T-helper 17 cell (primary cell): ENCODE measurements around the gene LMTK2. TPM values are rescaled to one million over a fixed set of nuclear protein-coding genes. Genes with fewer than 3 reads are reported as not detected.

ENCODE experiments used
- ATAC-seq: fragments of 150-1000 bp; cut with Tn5 transposase; 2 replicates; pipeline ENCODE4 v1.10.0; 2021; ENCODE audit warnings: mild to moderate bottlenecking, moderate library complexity
- DNase-seq, 3 donors: peaks; one replicate each; pipeline versions ENCODE4 v3.0.0 to v3.0.0-alpha.2; 2020 to 2021
- H3K9me3 ChIP-seq: one replicate; pipeline ENCODE4 v1.7.0; 2013; ENCODE audit warnings: low read length, mild to moderate bottlenecking; ENCODE audit not compliant: control insufficient read depth, poor library complexity, severe bottlenecking
- H3K27ac Mint-ChIP-seq: one replicate; pipeline ENCODE4 v1.8.0; 2022; ENCODE audit warnings: mild to moderate bottlenecking, moderate library complexity, mixed read lengths
- H3K27me3 Mint-ChIP-seq: one replicate; pipeline ENCODE4 v1.8.0; 2022; ENCODE audit warnings: mixed read lengths
- H3K36me3 Mint-ChIP-seq: one replicate; pipeline ENCODE4 v1.8.0; 2022; ENCODE audit warnings: low read depth, mixed read lengths
- H3K4me1 Mint-ChIP-seq: one replicate; pipeline ENCODE4 v1.8.0; 2022; ENCODE audit warnings: mild to moderate bottlenecking, mixed read lengths
- H3K4me3 Mint-ChIP-seq: one replicate; pipeline ENCODE4 v1.8.0; 2022; ENCODE audit warnings: mild to moderate bottlenecking, moderate library complexity, mixed read lengths
- total RNA-seq, 4 donors: library from RNA in 2 of 4; stranded (reverse) in 2 of 4; gene quantifications; one replicate each; pipeline ENCODE4 v1.2.3 and lab custom pipeline; 2022 to 2026

LMTK2 gene
- total RNA-seq (10 to 100 TPM; 16.6 to 35.0 TPM), total RNA-seq (lab: John Stamatoyannopoulos, UW) (68.6 to 71.4 reads per million in 2 donors)

- Mint-ChIP-seq H3K36me3 (no peaks in the 10 kb centered on the region), H3K27ac (peak within 1 kb of the TSS; percentile 67), H3K4me3 (peak within 1 kb of the TSS; percentile 97), H3K27me3 (peaks cover 6% of the 10 kb centered on the region), H3K4me1 (peaks cover 26% of the 10 kb centered on the region)
- H3K9me3 ChIP-seq, result no peaks in the 10 kb centered on the region
- DNase-seq (peak; percentile 94 to 99 (median 96)), ATAC-seq (peak; percentile 100)
Observed at GRCh38 chr7:98106647-98107312, at the start of gene LMTK2. Gene LMTK2 (plus strand): TSS chr7:98106862. CDS start chr7:98107178, 316 bp downstream.

- Mint-ChIP-seq H3K27me3 (peaks cover 28% of the 10 kb centered on the region), H3K4me3 (no peak overlapping the region), H3K4me1 (peaks cover 5% of the 10 kb centered on the region), H3K36me3 (no peaks in the 10 kb centered on the region), H3K27ac (no peak overlapping the region)
- H3K9me3 ChIP-seq, result no peaks in the 10 kb centered on the region
- DNase-seq (no peak), ATAC-seq (no peak)
Observed at GRCh38 chr7:98057157-98057556, 49.5 kb upstream of the LMTK2 start.

- H3K27ac Mint-ChIP-seq, result peak overlapping the region; percentile 54
- peaks cover 28% of the 10 kb centered on the region for H3K27me3 Mint-ChIP-seq
- no peak overlapping the region for H3K4me3 Mint-ChIP-seq
- DNase-seq (no peak), ATAC-seq (no peak)
- peaks cover 5% of the 10 kb centered on the region for H3K4me1 Mint-ChIP-seq
- H3K9me3 ChIP-seq, result no peaks in the 10 kb centered on the region
- no peaks in the 10 kb centered on the region for H3K36me3 Mint-ChIP-seq
Observed at GRCh38 chr7:98058186-98058585, 48.5 kb upstream of the LMTK2 start.

- DNase-seq (no peak), ATAC-seq (no peak)
- Mint-ChIP-seq H3K4me1 (peaks cover under 1% of the 10 kb centered on the region), H3K27me3 (peaks cover 23% of the 10 kb centered on the region), H3K27ac (no peak overlapping the region), H3K4me3 (no peak overlapping the region), H3K36me3 (peaks cover 2% of the 10 kb centered on the region)
- no peaks in the 10 kb centered on the region for H3K9me3 ChIP-seq
Observed at GRCh38 chr7:98064233-98064632, 42.4 kb upstream of the LMTK2 start.

- ATAC-seq (no peak), DNase-seq (no peak)
- H3K27ac Mint-ChIP-seq, result no peak overlapping the region
- H3K36me3 Mint-ChIP-seq, result peaks cover 2% of the 10 kb centered on the region
- no peaks in the 10 kb centered on the region for H3K9me3 ChIP-seq
- peaks cover 23% of the 10 kb centered on the region for H3K27me3 Mint-ChIP-seq
- H3K4me3 Mint-ChIP-seq, result no peak overlapping the region
- no peaks in the 10 kb centered on the region for H3K4me1 Mint-ChIP-seq
Observed at GRCh38 chr7:98066208-98066607, 40.5 kb upstream of the LMTK2 start.

GRCh38 chr7:98066934-98067507, 39.6 kb upstream of the LMTK2 start:
- no peak overlapping the region for H3K4me3 Mint-ChIP-seq
- H3K9me3 ChIP-seq, result no peaks in the 10 kb centered on the region
- no peak overlapping the region for H3K27ac Mint-ChIP-seq
- no peaks in the 10 kb centered on the region for H3K4me1 Mint-ChIP-seq
- H3K36me3 Mint-ChIP-seq, result peaks cover 2% of the 10 kb centered on the region
- H3K27me3 Mint-ChIP-seq, result peaks cover 23% of the 10 kb centered on the region
- DNase-seq, result no peak
- ATAC-seq, result no peak

GRCh38 chr7:98073047-98073446, 33.6 kb upstream of the LMTK2 start:
- Mint-ChIP-seq H3K4me3 (no peak overlapping the region), H3K4me1 (no peaks in the 10 kb centered on the region), H3K27ac (no peak overlapping the region), H3K36me3 (no peaks in the 10 kb centered on the region), H3K27me3 (peaks cover 14% of the 10 kb centered on the region)
- ATAC-seq, result no peak
- no peak for DNase-seq
- H3K9me3 ChIP-seq, result no peaks in the 10 kb centered on the region

GRCh38 chr7:98075801-98076200, 30.9 kb upstream of the LMTK2 start:
- DNase-seq (no peak), ATAC-seq (no peak)
- no peaks in the 10 kb centered on the region for H3K4me1 Mint-ChIP-seq
- H3K9me3 ChIP-seq, result no peaks in the 10 kb centered on the region
- no peak overlapping the region for H3K4me3 Mint-ChIP-seq
- H3K36me3 Mint-ChIP-seq, result no peaks in the 10 kb centered on the region
- H3K27ac Mint-ChIP-seq, result no peak overlapping the region
- peaks cover 12% of the 10 kb centered on the region for H3K27me3 Mint-ChIP-seq

- Mint-ChIP-seq H3K4me1 (no peaks in the 10 kb centered on the region), H3K4me3 (no peak overlapping the region), H3K27me3 (peaks cover 12% of the 10 kb centered on the region), H3K27ac (no peak overlapping the region), H3K36me3 (no peaks in the 10 kb centered on the region)
- H3K9me3 ChIP-seq, result no peaks in the 10 kb centered on the region
- ATAC-seq (no peak), DNase-seq (no peak)
Observed at GRCh38 chr7:98077762-98078161, 28.9 kb upstream of the LMTK2 start.

GRCh38 chr7:98078197-98078870, 28.3 kb upstream of the LMTK2 start:
- ATAC-seq (no peak), DNase-seq (no peak)
- Mint-ChIP-seq H3K4me3 (no peak overlapping the region), H3K27me3 (peaks cover 12% of the 10 kb centered on the region), H3K27ac (no peak overlapping the region), H3K36me3 (no peaks in the 10 kb centered on the region), H3K4me1 (no peaks in the 10 kb centered on the region)
- H3K9me3 ChIP-seq, result no peaks in the 10 kb centered on the region

- ATAC-seq (no peak), DNase-seq (no peak)
- no peaks in the 10 kb centered on the region for H3K4me1 Mint-ChIP-seq
- no peak overlapping the region for H3K27ac Mint-ChIP-seq
- H3K36me3 Mint-ChIP-seq, result no peaks in the 10 kb centered on the region
- H3K4me3 Mint-ChIP-seq, result no peak overlapping the region
- H3K9me3 ChIP-seq, result no peaks in the 10 kb centered on the region
- H3K27me3 Mint-ChIP-seq, result peaks cover 12% of the 10 kb centered on the region
Observed at GRCh38 chr7:98079891-98080648, 26.6 kb upstream of the LMTK2 start.

GRCh38 chr7:98081319-98081718, 25.3 kb upstream of the LMTK2 start:
- ATAC-seq (no peak), DNase-seq (no peak)
- no peak overlapping the region for H3K4me3 Mint-ChIP-seq
- H3K36me3 Mint-ChIP-seq, result no peaks in the 10 kb centered on the region
- H3K4me1 Mint-ChIP-seq, result no peaks in the 10 kb centered on the region
- H3K27me3 Mint-ChIP-seq, result peaks cover 17% of the 10 kb centered on the region
- no peaks in the 10 kb centered on the region for H3K9me3 ChIP-seq
- H3K27ac Mint-ChIP-seq, result no peak overlapping the region

GRCh38 chr7:98084631-98085030, 22.0 kb upstream of the LMTK2 start:
- H3K27ac Mint-ChIP-seq, result no peak overlapping the region
- ATAC-seq (no peak), DNase-seq (no peak)
- H3K27me3 Mint-ChIP-seq, result peaks cover 24% of the 10 kb centered on the region
- no peaks in the 10 kb centered on the region for H3K4me1 Mint-ChIP-seq
- H3K4me3 Mint-ChIP-seq, result no peak overlapping the region
- H3K36me3 Mint-ChIP-seq, result no peaks in the 10 kb centered on the region
- no peaks in the 10 kb centered on the region for H3K9me3 ChIP-seq
